Calu3 (cell line): ENCODE results near the gene DMD. TPM values are rescaled to one million over a fixed set of nuclear protein-coding genes. Genes with fewer than 3 reads are reported as not detected.

ENCODE experiments used
- BruUV-seq: library from RNA; stranded (reverse); fragments of 400-500 nt; replicated peaks from 2 replicates; lab custom pipeline; 2021; lab: Mats Ljungman, UMichigan
- CTCF ChIA-PET: fragments of 300-600 bp; sonication (Branson Sonifier 250); formaldehyde crosslinking; loops from one replicate; lab custom pipeline; 2022; ENCODE audit warnings: antibody characterized with exemption; lab: Charles Lee
- DNase-seq: peaks from one replicate; pipeline ENCODE4 v3.0.0; 2022
- H3K27ac Mint-ChIP-seq: one replicate; pipeline ENCODE4 v1.8.0; 2022; ENCODE audit warnings: mixed read lengths; ENCODE audit not compliant: unreplicated experiment
- H3K27me3 Mint-ChIP-seq: one replicate; pipeline ENCODE4 v1.8.0; 2022; ENCODE audit warnings: mixed read lengths; ENCODE audit not compliant: unreplicated experiment
- H3K36me3 Mint-ChIP-seq: one replicate; pipeline ENCODE4 v1.8.0; 2022; ENCODE audit warnings: mild to moderate bottlenecking, moderate library complexity, mixed read lengths; ENCODE audit not compliant: insufficient read depth, unreplicated experiment
- H3K4me1 Mint-ChIP-seq: one replicate; pipeline ENCODE4 v1.8.0; 2022; ENCODE audit warnings: mild to moderate bottlenecking, low read depth, mixed read lengths; ENCODE audit not compliant: unreplicated experiment
- H3K4me3 Mint-ChIP-seq: one replicate; pipeline ENCODE4 v1.8.0; 2022; ENCODE audit warnings: mild to moderate bottlenecking, low read depth, moderate library complexity, mixed read lengths; ENCODE audit not compliant: unreplicated experiment
- H3K9me3 Mint-ChIP-seq: one replicate; pipeline ENCODE4 v1.8.0; 2022; ENCODE audit warnings: low read depth, mixed read lengths; ENCODE audit not compliant: unreplicated experiment
- CTCF ChIP-seq: fragments of 200-600 bp; IDR thresholded peaks from one replicate; pipeline ENCODE4 v1.8.0; 2022; ENCODE audit warnings: antibody characterized with exemption; ENCODE audit not compliant: unreplicated experiment
- intact Hi-C: fragments of 100-400 bp; cut with micrococcal nuclease; formaldehyde crosslinking; loops from one replicate; pipeline ENCODE4 v1.10.0; 2022; ENCODE audit not compliant: unreplicated experiment
- total RNA-seq: library from RNA; stranded (reverse); gene quantifications from 2 replicates; pipeline ENCODE4 v1.2.3, GENCODE V29; 2022

Gene DMD
- total RNA-seq, 1 experiment from 2014 or later: 11.6 TPM

GRCh38 chrX:31092476-31092875, 2118.9 kb downstream of the DMD start:
- Mint-ChIP-seq H3K36me3 (no peaks in the 10 kb centered on the region), H3K4me3 (no peak overlapping the region), H3K27me3 (peaks cover 28% of the 10 kb centered on the region), H3K27ac (no peak overlapping the region), H3K9me3 (no peaks in the 10 kb centered on the region), H3K4me1 (no peaks in the 10 kb centered on the region)
- CTCF ChIA-PET: no interaction called here
- no peak for TF ChIP-seq CTCF
- intact Hi-C loops: no loop called here
- BruUV-seq: no TSS peak
- DNase-seq: no peak

- CTCF ChIA-PET: no interaction called here
- Mint-ChIP-seq H3K36me3 (no peaks in the 10 kb centered on the region), H3K4me3 (no peak overlapping the region), H3K9me3 (no peaks in the 10 kb centered on the region), H3K27me3 (peaks cover 28% of the 10 kb centered on the region), H3K27ac (no peak overlapping the region), H3K4me1 (no peaks in the 10 kb centered on the region)
- no peak for DNase-seq
- no TSS peak for BruUV-seq
- intact Hi-C loops: no loop called here
- no peak for TF ChIP-seq CTCF
These were observed 2119.5 kb downstream of the DMD start for GRCh38 chrX:31091819-31092218.

- intact Hi-C loops: no loop called here
- no peak for TF ChIP-seq CTCF
- no peak overlapping the region for H3K27ac Mint-ChIP-seq
- CTCF ChIA-PET: no interaction called here
- H3K9me3 Mint-ChIP-seq: peaks cover 7% of the 10 kb centered on the region
- no peak for DNase-seq
- H3K4me1 Mint-ChIP-seq: no peaks in the 10 kb centered on the region
- no peaks in the 10 kb centered on the region for H3K27me3 Mint-ChIP-seq
- H3K36me3 Mint-ChIP-seq: no peaks in the 10 kb centered on the region
- no TSS peak for BruUV-seq
- no peak overlapping the region for H3K4me3 Mint-ChIP-seq
These were observed 2136.8 kb downstream of the DMD start for GRCh38 chrX:31074522-31074921.

- no peak for DNase-seq
- H3K4me1 Mint-ChIP-seq: no peaks in the 10 kb centered on the region
- CTCF ChIA-PET: no interaction called here
- no TSS peak for BruUV-seq
- H3K36me3 Mint-ChIP-seq: no peaks in the 10 kb centered on the region
- no peak for TF ChIP-seq CTCF
- no peak within 1 kb of the TSS for H3K4me3 Mint-ChIP-seq
- peaks cover 7% of the 10 kb centered on the region for H3K9me3 Mint-ChIP-seq
- H3K27ac Mint-ChIP-seq: no peak within 1 kb of the TSS
- intact Hi-C loops: no loop called here
- no peaks in the 10 kb centered on the region for H3K27me3 Mint-ChIP-seq
These were observed 2139.6 kb downstream of the DMD start, which contains the start of gene FTHL17 for GRCh38 chrX:31071725-31072124. FTHL17 (minus strand) TSS chrX:31072041; CDS start chrX:31071953, 88 bp downstream.
